GM12878 (cell line): ENCODE results near the gene TKTL1. TPM values are rescaled to one million over a fixed set of nuclear protein-coding genes. Genes with fewer than 3 reads are reported as not detected.

Source experiments
- ATAC-seq: fragments of 200-7000 bp; cut with Tn5 transposase; 3 replicates; pipeline ENCODE4 v1.9.1; 2020; ENCODE audit warnings: mild to moderate bottlenecking, moderate library complexity
- BruUV-seq: library from RNA; stranded (reverse); fragments of 400-500 nt; replicated peaks from 2 replicates; lab custom pipeline; 2021; lab: Mats Ljungman, UMichigan
- CTCF ChIA-PET: fragments of 300-600 bp; sonication (Branson Sonifier 250); formaldehyde crosslinking; extraction: SDS; loops from one replicate; lab custom pipeline; 2021; ENCODE audit warnings: inconsistent platforms; lab: Yijun Ruan, JAX
- POLR2A ChIA-PET: fragments of 350-600 bp; formaldehyde crosslinking; extraction: SDS; loops from one replicate; lab custom pipeline; 2021; ENCODE audit warnings: inconsistent platforms; lab: Charles Lee
- RAD21 ChIA-PET: fragments of 300-600 bp; sonication (Branson Sonifier 250); formaldehyde crosslinking; loops from one replicate; lab custom pipeline; 2023; ENCODE audit warnings: antibody characterized with exemption; ENCODE audit not compliant: unreplicated experiment; lab: Charles Lee
- SMC1A ChIA-PET: fragments of 300-600 bp; sonication (Branson Sonifier 250); formaldehyde crosslinking; loops from one replicate; lab custom pipeline; 2023; ENCODE audit not compliant: unreplicated experiment, uncharacterized antibody; lab: Charles Lee
- DNase-seq: peaks from one replicate; pipeline ENCODE4 v3.0.0-alpha.2; 2011; ENCODE audit warnings: low read depth, low spot score
- FAIRE-seq: peaks from 3 replicates; lab custom pipeline; 2011; peaks lifted over from hg19 to GRCh38; lab: Jason Lieb, UNC
- H2AFZ ChIP-seq: 2 replicates; pipeline ENCODE4 v1.6.0; 2011; ENCODE audit warnings: low read depth, low read length, control low read depth; ENCODE audit not compliant: control insufficient read depth
- H3K27ac ChIP-seq: 2 replicates; pipeline ENCODE4 v1.5.1; 2011; ENCODE audit warnings: control low read depth; ENCODE audit not compliant: control insufficient read depth, insufficient read depth
- H3K27me3 ChIP-seq, 2 experiments: replicated peaks in 1 of 2; 2 replicates each; pipeline versions ENCODE4 v1.6.0 to v1.6.1; 2011; ENCODE audit warnings: low read length in 1 of 2; ENCODE audit not compliant: control insufficient read depth in 2 of 2, insufficient read depth in 2 of 2
- H3K36me3 ChIP-seq, 2 experiments: 2 replicates each; pipeline ENCODE4 v1.5.1; 2011; ENCODE audit warnings: low read length in 1 of 2; ENCODE audit not compliant: control insufficient read depth in 2 of 2, insufficient read depth in 2 of 2
- H3K4me1 ChIP-seq: 2 replicates; pipeline ENCODE4 v1.6.1; 2011; ENCODE audit warnings: mild to moderate bottlenecking, low read length, moderate library complexity, mixed read lengths; ENCODE audit not compliant: control insufficient read depth, insufficient read depth
- H3K4me2 ChIP-seq: 2 replicates; pipeline ENCODE4 v1.6.0; 2011; ENCODE audit warnings: control low read depth; ENCODE audit not compliant: control insufficient read depth, insufficient read depth
- H3K4me3 ChIP-seq: fragments of 200-600 bp; sonication (generic); 2 replicates; pipeline ENCODE4 v1.5.1; 2016
- H3K79me2 ChIP-seq: 2 replicates; pipeline ENCODE4 v1.6.0; 2011; ENCODE audit warnings: low read length; ENCODE audit not compliant: control insufficient read depth, insufficient read depth
- H3K9ac ChIP-seq: 2 replicates; pipeline ENCODE4 v1.8.0; 2011; ENCODE audit warnings: low read length, control low read depth, mixed read lengths; ENCODE audit not compliant: control insufficient read depth, insufficient read depth
- H3K9me3 ChIP-seq: replicated peaks from 3 replicates; pipeline ENCODE4 v1.5.1; 2011; ENCODE audit warnings: mild to moderate bottlenecking, low read length; ENCODE audit not compliant: control insufficient read depth, insufficient read depth
- H4K20me1 ChIP-seq: 2 replicates; pipeline ENCODE4 v1.6.0; 2011; ENCODE audit not compliant: control insufficient read depth, insufficient read depth
- CREM ChIP-seq: IDR thresholded peaks from 2 replicates; pipeline ENCODE4 v1.6.1; 2014; ENCODE audit warnings: antibody characterized with exemption, low read depth
- EP300 ChIP-seq, 2 experiments: fragments of 150-350 bp in 1 of 2; IDR thresholded peaks; 2 replicates each; pipeline ENCODE4 v1.6.1; 2011 to 2012; ENCODE audit warnings: low read depth in 2 of 2, low read length in 2 of 2, borderline replicate concordance in 1 of 2, improper control_type of control experiment in 1 of 2, inconsistent platforms in 1 of 2; ENCODE audit not compliant: control insufficient read depth in 1 of 2
- HSF1 ChIP-seq: fragments of 150-350 bp; IDR thresholded peaks from 2 replicates; pipeline ENCODE4 v1.6.1; 2014; ENCODE audit warnings: mild to moderate bottlenecking, low read depth, low read length
- POLR2A ChIP-seq: IDR thresholded peaks from 2 replicates; pipeline ENCODE4 v1.6.1; 2011; ENCODE audit warnings: low read depth, mild to moderate bottlenecking, low read length
- WGBS: methylation state at CpG from one replicate; pipeline ENCODE4 v1.1.6; 2016; ENCODE audit warnings: low lambda C conversion rate; ENCODE audit not compliant: insufficient replicate concordance, insufficient coverage; ENCODE audit errors: missing lambda C conversion rate; 5-methylcytosine and 5-hydroxymethylcytosine counted together
- in situ Hi-C: fragments of 300-500 bp; cut with MboI; formaldehyde crosslinking; loops from 9 replicates; pipeline ENCODE4 v1.14.3; 2018; ENCODE audit warnings: mixed read lengths
- intact Hi-C: fragments of 100-400 bp; cut with micrococcal nuclease; formaldehyde crosslinking; loops from one replicate; pipeline ENCODE4 v1.14.2; 2022; ENCODE audit not compliant: unreplicated experiment
- polyA plus RNA-seq, 11 experiments: library from polyadenylated mRNA; depleted of rRNA in 4 of 11; unstranded in 6 of 11; stranded (reverse) in 5 of 11; fragments of >200 nt; fragmentation: Nextera tagmentation in 4 of 11; fragmentation: Illumina TruSeq in 1 of 11; extraction: Ambion mirVana in 4 of 11; extraction: Trizol in 1 of 11; gene quantifications; 1 replicate in 1 of 11; 2 replicates in 10 of 11; pipeline versions ENCODE4 v1.2.1 to v1.2.3, GENCODE V29; 2011 to 2016; ENCODE audit warnings: inconsistent platforms in 2 of 11, missing spikeins in 2 of 11, low read depth in 1 of 11
- total RNA-seq, 4 experiments: library from RNA; depleted of rRNA in 3 of 4; stranded (reverse); fragments of >200 nt in 3 of 4; fragmentation: Illumina TruSeq in 1 of 4; extraction: Trizol in 1 of 4; gene quantifications; 2 replicates each; pipeline versions ENCODE4 v1.2.1 to v1.2.3, GENCODE V29; 2013 to 2021
- TF ChIP-seq, protein P1 (sequence below): IDR thresholded peaks from 2 replicates; pipeline ENCODE4 v1.6.1; 2012; ENCODE audit warnings: mild to moderate bottlenecking, low read depth, low read length

The TKTL1 gene
- total and polyA plus RNA-seq, 10 of the 15 experiments (the other 5 are each of a cell fraction or from before 2014, with no cell fraction given), result 0.01 to 0.07 TPM; not detected in 8

DNA sequence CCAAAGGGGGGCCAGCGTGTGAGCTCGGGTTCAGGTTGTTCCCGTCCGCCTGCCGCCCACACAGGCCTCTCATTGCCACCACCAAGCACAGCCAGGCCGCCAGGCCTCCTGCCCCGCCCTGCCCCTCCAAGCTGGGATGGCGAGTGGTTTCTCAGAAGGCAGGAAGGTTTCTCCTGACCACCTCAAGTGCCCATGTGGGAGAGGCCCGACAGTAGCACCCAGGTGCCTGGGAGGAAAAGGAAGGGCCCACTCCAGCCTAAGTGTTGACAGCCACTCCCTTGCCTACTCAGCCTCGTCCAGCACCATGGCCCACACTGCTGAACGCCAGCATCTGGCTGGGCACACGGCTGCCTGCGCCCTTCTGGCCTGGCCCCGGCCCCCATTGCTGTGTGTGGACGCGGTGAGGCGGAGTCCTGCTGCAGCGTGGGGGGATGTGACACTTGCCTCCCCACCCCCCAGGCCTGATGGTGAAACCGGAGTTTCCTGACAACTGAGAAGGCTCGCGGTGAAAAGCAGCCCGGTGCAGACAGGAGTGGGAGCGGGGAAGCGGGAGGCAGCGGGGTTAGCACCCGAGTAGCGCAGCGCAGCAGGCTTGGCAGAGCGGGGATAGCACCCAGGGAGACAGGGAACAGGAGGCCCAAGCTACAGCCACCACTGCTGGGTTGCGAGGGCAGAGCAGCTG, 59.6 kb downstream of the TKTL1 start:
- in situ Hi-C loops (no loop called here), intact Hi-C loops (no loop called here)
- Histone ChIP-seq H3K9me3 (no peaks in the 10 kb centered on the region; the same call in 2 of the 3 replicates), H3K9ac (no peak overlapping the region), H3K27me3 (no peaks in the 10 kb centered on the region), H3K36me3 (peaks cover 0 to 61% of the 10 kb centered on the region in 2 experiments; a peak in 2 of 4 replicates), H3K79me2 (no peaks in the 10 kb centered on the region), H3K27ac (no peak overlapping the region), H3K4me3 (no peak overlapping the region), H3K4me1 (no peaks in the 10 kb centered on the region), H3K4me2 (no peak overlapping the region), H4K20me1 (no peaks in the 10 kb centered on the region), H2AFZ (no peak overlapping the region)
- ChIA-PET SMC1A (no interaction called here), POLR2A (no interaction called here), RAD21 (no interaction called here), CTCF (no interaction called here)
- WGBS, result 76% methylated on average over 30 of the region's 30 CpGs
- BruUV-seq, result no TSS peak
- DNase-seq (no peak), ATAC-seq (no peak), FAIRE-seq (no peak)
- TF ChIP-seq, protein P1, sequence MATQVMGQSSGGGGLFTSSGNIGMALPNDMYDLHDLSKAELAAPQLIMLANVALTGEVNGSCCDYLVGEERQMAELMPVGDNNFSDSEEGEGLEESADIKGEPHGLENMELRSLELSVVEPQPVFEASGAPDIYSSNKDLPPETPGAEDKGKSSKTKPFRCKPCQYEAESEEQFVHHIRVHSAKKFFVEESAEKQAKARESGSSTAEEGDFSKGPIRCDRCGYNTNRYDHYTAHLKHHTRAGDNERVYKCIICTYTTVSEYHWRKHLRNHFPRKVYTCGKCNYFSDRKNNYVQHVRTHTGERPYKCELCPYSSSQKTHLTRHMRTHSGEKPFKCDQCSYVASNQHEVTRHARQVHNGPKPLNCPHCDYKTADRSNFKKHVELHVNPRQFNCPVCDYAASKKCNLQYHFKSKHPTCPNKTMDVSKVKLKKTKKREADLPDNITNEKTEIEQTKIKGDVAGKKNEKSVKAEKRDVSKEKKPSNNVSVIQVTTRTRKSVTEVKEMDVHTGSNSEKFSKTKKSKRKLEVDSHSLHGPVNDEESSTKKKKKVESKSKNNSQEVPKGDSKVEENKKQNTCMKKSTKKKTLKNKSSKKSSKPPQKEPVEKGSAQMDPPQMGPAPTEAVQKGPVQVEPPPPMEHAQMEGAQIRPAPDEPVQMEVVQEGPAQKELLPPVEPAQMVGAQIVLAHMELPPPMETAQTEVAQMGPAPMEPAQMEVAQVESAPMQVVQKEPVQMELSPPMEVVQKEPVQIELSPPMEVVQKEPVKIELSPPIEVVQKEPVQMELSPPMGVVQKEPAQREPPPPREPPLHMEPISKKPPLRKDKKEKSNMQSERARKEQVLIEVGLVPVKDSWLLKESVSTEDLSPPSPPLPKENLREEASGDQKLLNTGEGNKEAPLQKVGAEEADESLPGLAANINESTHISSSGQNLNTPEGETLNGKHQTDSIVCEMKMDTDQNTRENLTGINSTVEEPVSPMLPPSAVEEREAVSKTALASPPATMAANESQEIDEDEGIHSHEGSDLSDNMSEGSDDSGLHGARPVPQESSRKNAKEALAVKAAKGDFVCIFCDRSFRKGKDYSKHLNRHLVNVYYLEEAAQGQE, result no peak
- TF ChIP-seq POLR2A, result peak; percentile 29; the same call in 1 of the 2 replicates

DNA sequence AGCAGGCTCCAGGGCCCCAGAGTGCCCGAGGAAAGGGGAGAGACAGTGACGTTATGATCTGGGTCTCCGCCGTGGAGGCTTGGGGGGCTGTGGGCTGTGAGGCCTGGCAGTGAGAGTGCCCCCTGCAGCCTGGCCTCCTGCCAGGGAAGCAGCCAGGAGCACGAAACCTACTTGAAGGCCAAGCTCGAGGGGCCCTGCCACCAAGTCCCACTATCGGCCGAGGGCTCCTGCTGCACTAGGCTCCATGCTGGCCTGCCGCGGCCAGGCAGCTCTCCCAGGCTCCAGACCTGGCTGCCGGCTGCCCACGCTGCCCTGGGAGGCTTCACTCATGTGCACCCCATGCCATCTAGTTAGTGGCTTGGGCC, 60.2 kb downstream of the TKTL1 start:
- POLR2A ChIA-PET, result no interaction called here
- in situ Hi-C loops (no loop called here), intact Hi-C loops (no loop called here)
- Histone ChIP-seq H3K9me3 (no peaks in the 10 kb centered on the region; the same call in 2 of the 3 replicates), H3K27me3 (no peaks in the 10 kb centered on the region), H3K27ac (no peak overlapping the region), H4K20me1 (no peaks in the 10 kb centered on the region), H2AFZ (no peak overlapping the region), H3K4me2 (no peak overlapping the region), H3K4me1 (no peaks in the 10 kb centered on the region), H3K9ac (no peak overlapping the region), H3K79me2 (no peaks in the 10 kb centered on the region), H3K36me3 (peaks cover 0 to 59% of the 10 kb centered on the region in 2 experiments; a peak in 2 of 4 replicates), H3K4me3 (no peak overlapping the region)
- RAD21 ChIA-PET, result no interaction called here
- no TSS peak for BruUV-seq
- FAIRE-seq (no peak), ATAC-seq (no peak), DNase-seq (no peak)
- SMC1A ChIA-PET, result no interaction called here
- CTCF ChIA-PET, result no interaction called here
- WGBS, result 73% methylated on average over 11 of the region's 12 CpGs
- TF ChIP-seq HSF1, result no peak
- no peak for TF ChIP-seq CREM
- no peak for TF ChIP-seq EP300 (IDR thresholded peaks at IDR 0.05; ENCODE audit: borderline replicate concordance in 1 of 2, control insufficient read depth in 1 of 2, low read depth in 2 of 2, low read length in 2 of 2)
